Activated T-helper 2 cell treated with anti-CD3 and anti-CD28 coated beads, Interferon-gamma antibody, Interleukin-2, Interleukin-4, amounts not matched to agents 10 μg/mL and 5 μg/mL and 100 μg/mL, durations not matched to agents 14 hours and 24 hours and 36 hours (primary cell): ENCODE data around the gene TMEM30A. TPM values are rescaled to one million over a fixed set of nuclear protein-coding genes. Genes with fewer than 3 reads are reported as not detected.

Experiments
- DNase-seq: peaks from one replicate; pipeline ENCODE4 v3.0.0; 2021; ENCODE audit warnings: low spot score
- H3K27ac Mint-ChIP-seq: one replicate; pipeline ENCODE4 v1.8.0; 2021; ENCODE audit warnings: mixed read lengths
- H3K27me3 Mint-ChIP-seq: one replicate; pipeline ENCODE4 v1.8.0; 2021; ENCODE audit warnings: low read depth, mixed read lengths
- H3K36me3 Mint-ChIP-seq: one replicate; pipeline ENCODE4 v1.8.0; 2021; ENCODE audit warnings: low read depth, mixed read lengths
- H3K4me1 Mint-ChIP-seq: one replicate; pipeline ENCODE4 v1.8.0; 2021; ENCODE audit warnings: low read depth, mixed read lengths
- H3K4me3 Mint-ChIP-seq: one replicate; pipeline ENCODE4 v1.8.0; 2021; ENCODE audit warnings: low read depth, mild to moderate bottlenecking, moderate library complexity, mixed read lengths
- H3K9me3 Mint-ChIP-seq: one replicate; pipeline ENCODE4 v1.8.0; 2021; ENCODE audit warnings: mixed read lengths
- intact Hi-C: fragments of 100-400 bp; cut with micrococcal nuclease; formaldehyde crosslinking; loops from one replicate; pipeline ENCODE4 v1.15.1; 2023
- total RNA-seq: library from RNA; stranded (reverse); gene quantifications from 2 replicates; pipeline ENCODE4 v1.2.3, GENCODE V29; 2022

The TMEM30A gene
- total RNA-seq, 1 donor from 2014 or later: 61.6 TPM

DNA sequence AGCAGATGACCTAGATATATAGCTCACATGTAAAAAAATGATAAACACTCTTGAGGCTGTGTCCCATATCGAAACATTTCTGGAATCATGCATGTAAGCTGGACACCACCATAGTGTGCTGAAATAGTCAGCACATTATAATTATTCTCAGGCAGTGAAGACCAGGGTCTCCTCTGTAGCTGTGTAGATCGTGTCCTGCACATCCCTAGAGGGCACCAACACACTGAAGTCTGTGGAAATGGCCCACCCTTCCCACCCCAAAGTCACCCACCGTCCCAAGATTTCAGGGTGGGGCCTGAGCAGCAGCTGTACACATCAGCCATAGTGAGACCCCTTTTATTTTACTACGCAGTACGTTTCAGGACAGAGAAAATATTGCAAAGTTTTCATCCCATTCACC lies 21.0 kb upstream of the TMEM30A start:
- Mint-ChIP-seq H3K36me3 (no peaks in the 10 kb centered on the region), H3K9me3 (no peaks in the 10 kb centered on the region), H3K4me3 (no peak overlapping the region), H3K27me3 (peaks cover 8% of the 10 kb centered on the region), H3K27ac (no peak overlapping the region), H3K4me1 (peaks cover 5% of the 10 kb centered on the region)
- intact Hi-C loops: no loop called here
- no peak for DNase-seq

DNA sequence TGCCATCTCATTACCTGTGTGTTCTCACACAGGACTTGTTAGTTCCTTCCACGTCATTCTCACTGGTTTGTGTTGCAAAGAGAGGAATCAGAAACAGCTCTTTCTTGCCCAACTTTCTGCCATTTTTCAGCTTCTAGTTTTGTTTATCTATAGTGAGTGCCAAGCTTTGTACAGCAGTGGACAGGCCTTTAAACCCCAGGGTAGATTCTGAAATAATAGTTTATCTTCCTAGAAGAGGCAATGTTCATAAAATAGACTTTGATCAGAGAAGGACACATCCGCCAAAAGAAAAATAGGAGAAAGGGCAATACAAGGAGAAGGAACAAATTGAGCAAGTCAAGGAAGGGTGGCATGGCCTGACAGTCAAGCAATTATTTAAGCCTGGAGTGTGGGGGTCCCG lies 17.7 kb upstream of the TMEM30A start:
- no peak overlapping the region for H3K27ac Mint-ChIP-seq
- peaks cover 7% of the 10 kb centered on the region for H3K27me3 Mint-ChIP-seq
- H3K9me3 Mint-ChIP-seq: no peaks in the 10 kb centered on the region
- intact Hi-C loops: no loop called here
- peaks cover 5% of the 10 kb centered on the region for H3K4me1 Mint-ChIP-seq
- no peak overlapping the region for H3K4me3 Mint-ChIP-seq
- no peaks in the 10 kb centered on the region for H3K36me3 Mint-ChIP-seq
- DNase-seq: no peak

- H3K36me3 Mint-ChIP-seq: no peaks in the 10 kb centered on the region
These were observed 16.9 kb upstream of the TMEM30A start for GRCh38 chr6:75301537-75301936.

DNA sequence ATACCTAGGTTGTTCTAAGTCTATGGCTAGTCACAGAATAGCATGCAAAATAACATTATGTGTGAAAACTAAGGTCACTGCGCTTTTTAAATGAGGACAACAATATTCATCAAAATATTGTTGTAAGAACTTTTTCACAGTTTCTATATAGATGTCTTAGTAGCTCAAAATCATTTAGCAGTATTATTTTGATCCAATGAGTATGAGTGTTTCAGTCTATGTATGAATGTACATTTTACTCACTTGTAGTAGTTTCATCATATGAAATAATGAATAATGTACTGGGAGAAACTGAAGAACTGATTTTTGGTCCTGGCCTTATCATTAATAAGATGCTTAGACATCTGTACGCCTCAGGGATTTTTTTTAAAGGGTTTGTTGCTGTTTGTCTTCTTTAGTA lies 16.5 kb upstream of the TMEM30A start:
- Mint-ChIP-seq H3K4me3 (no peak overlapping the region), H3K9me3 (no peaks in the 10 kb centered on the region), H3K27ac (no peak overlapping the region), H3K4me1 (peaks cover 3% of the 10 kb centered on the region), H3K27me3 (peaks cover 7% of the 10 kb centered on the region), H3K36me3 (no peaks in the 10 kb centered on the region)
- no peak for DNase-seq
- intact Hi-C loops: no loop called here

More at GRCh38 chr6:75301537-75301936, 16.9 kb upstream of the TMEM30A start:
- Mint-ChIP-seq H3K4me1 (peaks cover 5% of the 10 kb centered on the region), H3K27me3 (peaks cover 7% of the 10 kb centered on the region), H3K9me3 (no peaks in the 10 kb centered on the region), H3K27ac (no peak overlapping the region), H3K4me3 (no peak overlapping the region)
- no peak for DNase-seq
- intact Hi-C loops: no loop called here

GRCh38 chr6:75300531-75300855 lies 15.9 kb upstream of the TMEM30A start:
- Mint-ChIP-seq H3K9me3 (no peaks in the 10 kb centered on the region), H3K4me1 (no peaks in the 10 kb centered on the region), H3K4me3 (no peak overlapping the region), H3K27me3 (peaks cover 7% of the 10 kb centered on the region), H3K36me3 (no peaks in the 10 kb centered on the region), H3K27ac (no peak overlapping the region)
- DNase-seq: no peak
- intact Hi-C loops: no loop called here

DNA sequence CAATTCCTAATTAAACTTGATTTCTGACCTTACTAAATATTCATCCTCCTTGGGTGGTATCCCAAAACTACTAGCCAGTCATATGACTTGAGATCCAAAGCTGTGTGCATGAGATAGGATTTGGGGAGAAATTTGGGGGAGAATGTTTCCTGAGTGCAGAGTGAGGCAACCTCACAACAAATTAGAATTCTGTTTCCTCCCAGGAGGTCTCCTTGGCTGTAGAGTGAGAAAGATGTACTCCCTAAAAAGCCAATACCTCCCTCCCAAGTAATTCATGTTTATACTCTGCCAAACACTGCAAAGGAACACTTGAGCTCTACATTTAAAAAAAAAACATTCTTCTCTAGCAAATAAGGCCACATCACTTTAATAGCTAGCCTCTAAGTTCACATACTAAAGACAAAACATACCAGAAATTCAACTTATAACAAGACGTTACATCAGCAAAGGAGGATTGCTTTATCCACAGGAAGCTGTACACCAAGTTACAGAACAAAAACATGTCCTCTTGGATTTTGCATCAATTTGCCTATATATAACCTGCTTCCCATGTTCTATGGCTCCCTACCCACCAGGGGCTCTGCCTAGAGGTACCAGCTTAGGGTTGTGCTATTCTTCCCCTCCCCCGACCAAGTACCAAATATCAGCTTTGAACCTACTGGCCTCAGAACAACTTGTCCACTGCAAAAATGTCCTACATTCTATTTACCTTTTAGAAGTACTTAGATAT lies 15.4 kb upstream of the TMEM30A start:
- H3K4me1 Mint-ChIP-seq: no peaks in the 10 kb centered on the region
- intact Hi-C loops: no loop called here
- DNase-seq: no peak
- H3K27ac Mint-ChIP-seq: no peak overlapping the region
- no peaks in the 10 kb centered on the region for H3K36me3 Mint-ChIP-seq
- no peak overlapping the region for H3K4me3 Mint-ChIP-seq
- no peaks in the 10 kb centered on the region for H3K9me3 Mint-ChIP-seq
- H3K27me3 Mint-ChIP-seq: peaks cover 5% of the 10 kb centered on the region

GRCh38 chr6:75296811-75297779 lies 12.5 kb upstream of the TMEM30A start:
- intact Hi-C loops: loop anchor here (1.0 kb wide), 1 partner anchor 229 kb away; no protein-coding TSS in a partner anchor
- no peak for DNase-seq
- no peak overlapping the region for H3K4me3 Mint-ChIP-seq
- peaks cover 3% of the 10 kb centered on the region for H3K4me1 Mint-ChIP-seq
- H3K9me3 Mint-ChIP-seq: no peaks in the 10 kb centered on the region
- H3K36me3 Mint-ChIP-seq: no peaks in the 10 kb centered on the region
- H3K27ac Mint-ChIP-seq: no peak overlapping the region
- H3K27me3 Mint-ChIP-seq: peaks cover 2% of the 10 kb centered on the region

DNA sequence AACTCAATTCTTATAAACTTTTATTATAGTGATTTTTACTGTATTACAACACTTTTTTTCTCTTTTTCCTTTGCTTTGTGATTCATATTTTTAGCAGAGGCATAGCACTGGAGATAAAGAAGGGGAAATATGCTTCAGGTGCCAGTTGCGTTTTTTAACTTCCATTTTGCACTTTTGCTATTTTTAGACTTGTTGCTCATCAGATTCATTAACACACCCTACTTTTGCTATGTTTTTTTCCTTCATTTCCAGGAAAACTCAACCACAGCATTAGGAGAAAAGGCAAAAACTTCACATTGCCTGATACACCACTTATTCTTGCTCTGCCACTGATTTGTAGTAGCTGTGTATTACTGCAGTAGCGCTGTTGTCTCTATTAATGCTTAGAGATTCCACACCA lies 8.0 kb upstream of the TMEM30A start:
- intact Hi-C loops: no loop called here
- DNase-seq: no peak
- Mint-ChIP-seq H3K36me3 (peaks cover 8% of the 10 kb centered on the region), H3K27ac (no peak overlapping the region), H3K4me1 (peaks cover 13% of the 10 kb centered on the region), H3K27me3 (no peaks in the 10 kb centered on the region), H3K9me3 (no peaks in the 10 kb centered on the region), H3K4me3 (no peak overlapping the region)

DNA sequence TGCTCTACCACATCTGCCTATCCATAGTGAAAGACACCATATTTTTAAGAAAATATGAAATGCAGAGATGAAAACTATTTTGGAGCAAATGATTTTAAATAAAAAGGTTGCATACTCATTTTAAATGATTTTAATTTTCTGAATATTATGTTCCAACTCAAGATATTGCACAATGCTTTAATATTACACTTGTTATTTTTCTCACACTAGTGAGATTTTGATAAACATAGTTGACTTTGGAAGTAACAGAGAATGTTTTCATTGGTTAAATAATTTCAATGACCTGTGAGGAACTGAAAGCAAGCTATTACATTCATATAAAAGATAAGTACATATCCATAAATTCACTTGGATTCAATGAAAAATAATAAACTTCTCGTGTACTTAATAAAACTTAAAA lies 7.2 kb upstream of the TMEM30A start:
- no peaks in the 10 kb centered on the region for H3K27me3 Mint-ChIP-seq
- DNase-seq: no peak
- H3K27ac Mint-ChIP-seq: no peak overlapping the region
- H3K4me3 Mint-ChIP-seq: no peak overlapping the region
- peaks cover 21% of the 10 kb centered on the region for H3K4me1 Mint-ChIP-seq
- no peaks in the 10 kb centered on the region for H3K9me3 Mint-ChIP-seq
- intact Hi-C loops: no loop called here
- peaks cover 16% of the 10 kb centered on the region for H3K36me3 Mint-ChIP-seq

DNA sequence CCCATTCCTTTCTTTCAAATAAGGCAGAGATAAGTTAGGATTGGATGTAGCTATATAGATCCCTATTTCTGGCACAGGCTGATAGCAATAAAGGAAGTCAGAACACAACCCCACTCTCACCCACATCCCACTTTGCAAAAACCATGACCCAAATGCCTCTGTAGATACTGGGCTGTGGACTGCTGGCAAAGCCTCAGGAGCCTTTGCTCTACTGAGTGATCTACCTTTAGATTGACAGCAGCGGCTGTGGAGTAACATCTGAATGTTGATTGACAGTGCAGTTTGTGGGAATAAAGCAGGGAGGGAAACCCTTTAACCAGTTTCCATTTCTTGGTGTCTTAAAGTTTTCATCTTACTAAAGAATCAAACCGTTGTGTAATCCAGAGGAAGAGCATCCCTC lies 6.7 kb upstream of the TMEM30A start:
- intact Hi-C loops: no loop called here
- H3K4me1 Mint-ChIP-seq: peaks cover 26% of the 10 kb centered on the region
- H3K27me3 Mint-ChIP-seq: no peaks in the 10 kb centered on the region
- H3K36me3 Mint-ChIP-seq: peaks cover 16% of the 10 kb centered on the region
- H3K4me3 Mint-ChIP-seq: no peak overlapping the region
- H3K27ac Mint-ChIP-seq: no peak overlapping the region
- no peak for DNase-seq
- H3K9me3 Mint-ChIP-seq: no peaks in the 10 kb centered on the region

GRCh38 chr6:75290136-75290945 lies 5.7 kb upstream of the TMEM30A start:
- intact Hi-C loops: no loop called here
- H3K27me3 Mint-ChIP-seq: no peaks in the 10 kb centered on the region
- H3K36me3 Mint-ChIP-seq: peaks cover 16% of the 10 kb centered on the region
- H3K4me3 Mint-ChIP-seq: no peak overlapping the region
- H3K4me1 Mint-ChIP-seq: peaks cover 27% of the 10 kb centered on the region
- no peak for DNase-seq
- H3K9me3 Mint-ChIP-seq: no peaks in the 10 kb centered on the region
- no peak overlapping the region for H3K27ac Mint-ChIP-seq

GRCh38 chr6:75288023-75288422 lies 3.4 kb upstream of the TMEM30A start:
- intact Hi-C loops: loop anchor here (10.0 kb wide), 1 partner anchor 1763 kb away; the partner anchor contains the start of gene EEF1A1
- H3K36me3 Mint-ChIP-seq: peaks cover 16% of the 10 kb centered on the region
- no peak for DNase-seq

More at GRCh38 chr6:75288023-75288422, 3.4 kb upstream of the TMEM30A start:
- Mint-ChIP-seq H3K27me3 (no peaks in the 10 kb centered on the region), H3K27ac (no peak overlapping the region), H3K9me3 (no peaks in the 10 kb centered on the region), H3K4me1 (peaks cover 27% of the 10 kb centered on the region), H3K4me3 (no peak overlapping the region)
